Measurements from ENCODE around the gene PIP4K2B. TPM values are rescaled to one million over a fixed set of nuclear protein-coding genes. Genes with fewer than 3 reads are reported as not detected.

Gene PIP4K2B
- total and polyA plus RNA-seq, 2 of the 8 experiments (the other 6 are each of a cell fraction or from before 2014, with no cell fraction given), result 21.5 to 57.8 TPM

DNA sequence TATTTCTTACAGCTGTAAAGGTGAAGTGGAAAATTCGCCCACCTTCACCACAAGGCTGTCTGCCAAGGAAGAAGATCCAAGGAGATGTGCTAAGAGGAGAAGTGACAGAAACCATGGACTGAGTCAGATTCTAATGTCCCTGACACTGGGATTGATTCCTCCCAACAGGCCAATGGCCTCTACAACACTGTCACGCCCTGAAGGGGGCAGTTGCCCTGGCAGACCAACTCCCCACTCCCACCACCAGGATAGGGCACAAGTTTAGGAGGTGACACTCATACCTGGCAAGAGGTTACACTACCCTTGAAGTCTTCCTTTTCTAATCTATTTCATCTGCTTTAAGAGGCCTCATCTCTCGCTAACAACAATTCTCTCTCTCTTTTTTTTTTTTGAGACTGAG is 16.1 kb downstream of the PIP4K2B start (continued):
- TF ChIP-seq, protein P1, sequence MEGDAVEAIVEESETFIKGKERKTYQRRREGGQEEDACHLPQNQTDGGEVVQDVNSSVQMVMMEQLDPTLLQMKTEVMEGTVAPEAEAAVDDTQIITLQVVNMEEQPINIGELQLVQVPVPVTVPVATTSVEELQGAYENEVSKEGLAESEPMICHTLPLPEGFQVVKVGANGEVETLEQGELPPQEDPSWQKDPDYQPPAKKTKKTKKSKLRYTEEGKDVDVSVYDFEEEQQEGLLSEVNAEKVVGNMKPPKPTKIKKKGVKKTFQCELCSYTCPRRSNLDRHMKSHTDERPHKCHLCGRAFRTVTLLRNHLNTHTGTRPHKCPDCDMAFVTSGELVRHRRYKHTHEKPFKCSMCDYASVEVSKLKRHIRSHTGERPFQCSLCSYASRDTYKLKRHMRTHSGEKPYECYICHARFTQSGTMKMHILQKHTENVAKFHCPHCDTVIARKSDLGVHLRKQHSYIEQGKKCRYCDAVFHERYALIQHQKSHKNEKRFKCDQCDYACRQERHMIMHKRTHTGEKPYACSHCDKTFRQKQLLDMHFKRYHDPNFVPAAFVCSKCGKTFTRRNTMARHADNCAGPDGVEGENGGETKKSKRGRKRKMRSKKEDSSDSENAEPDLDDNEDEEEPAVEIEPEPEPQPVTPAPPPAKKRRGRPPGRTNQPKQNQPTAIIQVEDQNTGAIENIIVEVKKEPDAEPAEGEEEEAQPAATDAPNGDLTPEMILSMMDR (IDR thresholded peaks at IDR 0.05; ENCODE audit: control extremely low read depth in 1 of 3, insufficient read depth in 1 of 3, low read depth in 1 of 3, low read length in 3 of 3), result peak in 2 of 3 experiments; percentile 27 to 32; a peak in 3 of 4 replicates
- TF ChIP-seq KDM5A (IDR thresholded peaks at IDR 0.05; ENCODE audit: low read length) (no peak), KDM4A (IDR thresholded peaks at IDR 0.05; ENCODE audit: low read depth, low read length, severe bottlenecking) (no peak), BRCA1 (IDR thresholded peaks at IDR 0.05; ENCODE audit: low read depth, low read length) (no peak)

Measured in H1 (cell line).